Fibroblast of pulmonary artery (primary cell): ENCODE measurements around the gene ASB11.

Experiments
- DNase-seq: peaks from one replicate; pipeline ENCODE4 v3.0.0-alpha.2; 2010; ENCODE audit warnings: low read depth
- H3K4me3 ChIP-seq: replicated peaks from 2 replicates; pipeline ENCODE4 v1.5.1; 2011; ENCODE audit warnings: low read depth, mild to moderate bottlenecking, control low read depth, low read length, moderate library complexity
- TF ChIP-seq, protein P1 (sequence below): IDR thresholded peaks from 2 replicates; pipeline ENCODE4 v1.5.1; 2011; ENCODE audit warnings: mild to moderate bottlenecking, control low read depth, low read length, inconsistent platforms; ENCODE audit errors: missing control alignments

Gene ASB11

DNA sequence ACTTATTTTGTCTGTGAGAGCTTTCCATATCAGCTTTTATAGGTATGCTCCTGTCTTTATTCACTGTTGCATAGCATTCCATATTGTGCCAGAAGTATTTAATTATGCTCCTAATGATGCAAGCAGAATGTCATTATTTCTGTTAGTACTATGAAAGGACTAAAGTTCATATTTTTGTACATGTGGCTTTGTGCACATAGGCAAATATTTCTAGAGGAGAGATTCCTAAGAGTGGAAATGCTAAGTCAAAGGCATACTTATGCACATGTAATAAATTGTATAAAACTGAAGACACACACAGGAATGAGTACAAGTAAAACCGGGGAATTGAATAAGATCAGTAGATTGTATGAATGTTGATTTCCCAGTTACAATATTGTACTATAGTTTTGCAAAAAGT, 43.7 kb downstream of the ASB11 start:
- DNase-seq, result no peak
- TF ChIP-seq, protein P1, sequence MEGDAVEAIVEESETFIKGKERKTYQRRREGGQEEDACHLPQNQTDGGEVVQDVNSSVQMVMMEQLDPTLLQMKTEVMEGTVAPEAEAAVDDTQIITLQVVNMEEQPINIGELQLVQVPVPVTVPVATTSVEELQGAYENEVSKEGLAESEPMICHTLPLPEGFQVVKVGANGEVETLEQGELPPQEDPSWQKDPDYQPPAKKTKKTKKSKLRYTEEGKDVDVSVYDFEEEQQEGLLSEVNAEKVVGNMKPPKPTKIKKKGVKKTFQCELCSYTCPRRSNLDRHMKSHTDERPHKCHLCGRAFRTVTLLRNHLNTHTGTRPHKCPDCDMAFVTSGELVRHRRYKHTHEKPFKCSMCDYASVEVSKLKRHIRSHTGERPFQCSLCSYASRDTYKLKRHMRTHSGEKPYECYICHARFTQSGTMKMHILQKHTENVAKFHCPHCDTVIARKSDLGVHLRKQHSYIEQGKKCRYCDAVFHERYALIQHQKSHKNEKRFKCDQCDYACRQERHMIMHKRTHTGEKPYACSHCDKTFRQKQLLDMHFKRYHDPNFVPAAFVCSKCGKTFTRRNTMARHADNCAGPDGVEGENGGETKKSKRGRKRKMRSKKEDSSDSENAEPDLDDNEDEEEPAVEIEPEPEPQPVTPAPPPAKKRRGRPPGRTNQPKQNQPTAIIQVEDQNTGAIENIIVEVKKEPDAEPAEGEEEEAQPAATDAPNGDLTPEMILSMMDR, result no peak
- H3K4me3 ChIP-seq, result no peak overlapping the region

DNA sequence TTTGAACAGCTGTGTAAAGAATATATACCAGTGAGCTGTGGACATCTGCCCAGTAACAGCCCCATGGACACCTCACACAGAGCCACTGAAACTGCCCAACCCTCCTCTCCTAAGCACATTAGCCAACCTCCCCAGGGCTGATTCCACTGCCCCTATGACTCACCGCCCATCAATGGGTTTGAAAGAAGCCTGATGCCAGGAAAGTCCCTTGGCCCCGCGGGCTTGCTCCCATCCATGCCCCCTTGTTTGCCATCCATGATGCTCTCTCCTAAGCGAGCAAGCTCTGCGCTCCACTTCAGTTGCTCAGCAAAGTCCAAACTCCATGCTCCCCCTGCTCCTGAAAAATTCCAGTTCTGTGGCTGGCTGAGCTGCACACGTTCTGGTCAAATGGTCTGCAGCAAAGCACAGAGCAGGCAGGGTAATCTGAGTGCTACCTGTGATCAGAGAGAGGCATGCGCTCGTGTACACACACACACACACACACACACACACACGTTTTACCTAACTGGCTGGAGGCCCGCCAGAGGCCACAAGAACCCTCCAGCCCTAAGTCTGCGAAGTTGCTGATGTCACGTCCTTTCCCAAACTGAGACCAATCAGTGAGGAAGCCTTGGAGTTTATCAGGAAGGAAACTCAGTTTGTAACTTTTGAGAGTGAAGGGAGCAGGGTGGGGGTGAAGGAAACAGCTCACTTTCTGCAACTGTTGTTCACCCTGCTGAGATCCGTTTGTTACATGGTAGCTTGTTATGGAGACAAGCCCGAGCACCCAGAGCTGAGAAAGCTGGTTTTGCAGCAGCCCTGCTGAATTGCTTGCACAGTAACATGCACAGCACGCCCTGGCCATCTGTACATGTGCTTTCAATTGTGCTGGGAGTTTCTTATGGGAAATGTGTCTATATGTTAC, 45.6 kb downstream of the ASB11 start, which contains the start of gene ASB9:
Gene ASB9, minus strand, starts transcription at position 466 of the 904 bp plus-strand sequence. Its CDS starts 209 bp downstream, at position 257.
- TF ChIP-seq, protein P1, result no peak
- no peak within 1 kb of the TSS for H3K4me3 ChIP-seq
- DNase-seq, result peak; percentile 54

DNA sequence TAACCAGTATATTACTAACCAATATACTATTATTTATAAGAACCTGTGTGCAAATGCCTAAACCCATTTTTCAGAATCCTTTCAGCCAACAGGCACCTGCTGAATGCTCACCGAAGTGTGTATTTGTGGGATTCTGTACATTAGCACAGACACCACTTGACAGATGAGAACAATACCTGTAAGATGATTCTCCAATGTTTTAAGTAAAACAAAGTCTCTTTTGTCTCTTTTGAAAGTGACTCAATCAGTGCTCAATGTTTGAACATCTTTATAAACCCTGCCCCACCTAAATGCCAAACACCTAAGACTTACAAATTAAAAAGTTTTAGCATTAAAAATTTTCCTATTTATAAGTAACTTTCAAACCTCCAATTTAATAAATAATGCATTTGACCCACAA, 46.3 kb downstream of the ASB11 start:
- no peak overlapping the region for H3K4me3 ChIP-seq
- no peak for DNase-seq
- TF ChIP-seq, protein P1, result no peak

DNA sequence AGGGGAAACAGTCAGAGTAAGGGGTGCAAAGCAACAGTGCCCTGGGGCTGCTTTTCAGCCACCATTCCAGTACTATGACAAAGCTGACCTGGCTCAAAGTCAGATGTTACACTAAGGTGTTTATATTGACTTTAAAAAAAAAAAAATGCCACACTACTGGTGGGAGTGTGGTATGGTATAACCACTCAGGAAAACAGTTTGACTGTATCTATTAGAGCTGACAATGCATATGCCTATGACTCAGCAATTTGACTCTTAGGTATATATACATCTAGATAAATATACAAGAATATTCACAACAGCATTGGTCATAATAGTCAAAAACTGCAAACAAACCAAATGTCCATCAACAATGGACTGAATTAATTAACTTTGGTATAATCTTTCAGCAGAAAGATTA, 60.6 kb downstream of the ASB11 start:
- no peak for DNase-seq
- TF ChIP-seq, protein P1, result no peak
- no peak overlapping the region for H3K4me3 ChIP-seq

DNA sequence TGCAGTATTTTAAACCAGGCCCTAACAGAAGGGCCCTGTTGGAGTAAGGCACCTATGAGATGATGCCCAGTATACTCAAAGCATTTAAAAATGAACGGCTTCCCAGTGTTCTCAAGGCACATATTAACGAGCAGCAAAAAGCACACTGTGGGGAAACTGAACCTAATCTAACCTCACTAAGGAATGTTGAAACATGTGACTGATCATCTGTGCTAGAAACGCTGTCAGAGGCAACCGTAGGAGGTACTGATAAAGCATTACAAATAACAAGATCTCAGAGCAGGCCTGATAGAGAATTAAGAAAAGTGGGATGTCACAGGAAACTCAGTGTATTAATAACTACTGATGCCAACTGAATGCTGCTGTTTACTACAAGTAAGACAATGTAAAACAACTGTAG, 69.5 kb downstream of the ASB11 start:
- TF ChIP-seq, protein P1, result no peak
- no peak overlapping the region for H3K4me3 ChIP-seq
- peak; percentile 27 for DNase-seq

DNA sequence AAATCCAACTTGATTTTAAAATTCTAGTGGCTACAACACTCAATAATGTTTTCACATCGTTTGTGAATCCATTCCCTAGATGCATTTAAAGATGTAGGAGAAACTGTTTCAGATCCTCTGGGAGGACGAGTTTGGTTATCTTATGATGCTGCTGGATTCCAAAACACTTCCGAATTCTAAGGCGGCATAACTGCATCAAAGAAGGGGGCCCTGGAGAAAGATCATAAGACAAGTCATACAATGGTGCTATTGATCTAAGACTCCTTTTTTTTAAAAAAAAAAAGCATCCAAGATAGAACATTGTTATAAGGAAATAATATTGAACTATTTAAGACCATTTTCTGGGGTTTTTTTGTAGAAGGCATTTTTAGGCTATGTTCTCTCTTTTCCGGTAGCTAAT, 71.0 kb downstream of the ASB11 start:
- DNase-seq, result no peak
- TF ChIP-seq, protein P1, result no peak
- H3K4me3 ChIP-seq, result no peak overlapping the region
